GM19193 (cell line): Measurements from ENCODE around the gene TNFAIP8L1.

Source experiments
- POLR2A ChIP-seq: IDR thresholded peaks from 4 replicates; pipeline ENCODE4 v1.6.1; 2011; ENCODE audit not compliant: insufficient read depth, insufficient read length; ENCODE audit errors: extremely low read depth

The TNFAIP8L1 gene

DNA sequence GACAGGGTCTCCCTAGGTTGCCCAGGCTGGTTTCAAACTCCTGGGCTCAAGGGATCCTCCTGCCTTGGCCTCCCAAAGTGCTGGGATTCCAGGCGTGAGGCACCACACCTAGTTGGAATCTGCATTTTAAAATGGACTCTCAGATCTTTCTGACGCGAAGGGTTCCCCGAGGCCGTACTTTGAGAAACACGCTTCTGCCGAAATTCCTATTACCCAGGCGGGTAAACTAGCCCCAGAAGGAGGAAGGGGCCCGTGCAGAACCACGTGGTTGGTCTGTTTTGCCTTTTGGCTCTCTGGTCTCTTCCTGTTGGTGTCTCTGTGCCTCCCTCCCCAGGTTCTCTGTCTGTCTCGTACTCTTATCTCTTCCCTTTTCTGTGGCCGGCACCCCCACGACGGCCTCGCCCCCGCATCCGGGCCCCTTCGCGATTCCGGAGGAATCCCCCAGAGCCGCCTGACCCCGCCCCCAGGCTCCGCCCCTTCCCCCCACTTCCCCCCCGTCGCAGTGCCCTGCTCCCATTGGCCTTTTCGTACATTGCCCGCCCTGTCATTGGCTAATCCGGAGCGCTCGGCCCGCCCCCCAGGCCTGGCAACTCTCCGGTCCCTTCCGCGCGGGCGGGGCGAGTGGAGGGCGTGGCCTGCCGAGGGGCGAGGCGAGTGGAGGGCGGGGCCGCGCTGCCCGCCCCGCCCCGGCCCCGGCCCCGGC, at the start of gene TNFAIP8L1:
TSS of gene TNFAIP8L1 (plus strand) at position 689 of the 703 bp plus-strand sequence. CDS start 12,354 bp downstream, outside the sequence.
- TF ChIP-seq POLR2A: peak; percentile 45

DNA sequence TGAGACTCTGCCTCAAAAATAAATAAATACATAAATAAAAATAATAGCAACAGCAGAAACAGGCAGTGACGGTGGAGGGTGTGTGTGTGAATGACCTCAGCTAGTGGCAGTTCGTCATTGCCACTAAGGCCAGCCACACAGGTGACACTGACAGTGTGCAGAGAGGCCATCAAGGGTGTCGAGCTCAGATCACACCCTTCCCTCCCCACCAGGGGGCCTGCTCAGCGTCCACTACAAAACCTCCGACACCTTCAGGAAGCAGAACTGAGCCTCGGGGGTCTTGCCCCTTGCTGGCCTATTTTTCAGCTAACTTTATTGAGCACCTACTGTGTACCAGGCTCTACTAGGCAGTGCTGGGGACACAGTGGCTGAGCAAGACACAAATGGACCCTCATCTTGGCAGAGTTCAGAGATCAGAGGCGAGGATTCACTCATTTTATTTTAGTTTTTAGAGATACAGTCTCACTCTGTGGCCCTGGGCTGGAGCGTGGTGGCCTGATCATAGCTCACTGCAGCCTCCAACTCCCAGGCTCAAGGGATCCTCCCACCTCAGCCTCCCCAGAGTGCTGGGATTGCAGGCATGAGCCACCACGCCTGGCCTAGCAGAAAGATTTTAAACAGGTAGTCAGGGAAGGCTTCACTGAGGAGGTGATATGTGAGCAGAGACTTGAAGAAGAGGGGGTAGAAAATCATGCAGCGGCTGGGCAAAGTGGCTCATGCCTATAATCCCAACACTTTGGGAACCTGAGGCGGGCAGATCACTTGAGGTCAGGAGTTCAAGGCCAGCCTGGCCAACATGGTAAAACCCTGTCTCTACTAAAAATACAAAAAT, 49.5 kb upstream of the TNFAIP8L1 start:
- TF ChIP-seq POLR2A: no peak

DNA sequence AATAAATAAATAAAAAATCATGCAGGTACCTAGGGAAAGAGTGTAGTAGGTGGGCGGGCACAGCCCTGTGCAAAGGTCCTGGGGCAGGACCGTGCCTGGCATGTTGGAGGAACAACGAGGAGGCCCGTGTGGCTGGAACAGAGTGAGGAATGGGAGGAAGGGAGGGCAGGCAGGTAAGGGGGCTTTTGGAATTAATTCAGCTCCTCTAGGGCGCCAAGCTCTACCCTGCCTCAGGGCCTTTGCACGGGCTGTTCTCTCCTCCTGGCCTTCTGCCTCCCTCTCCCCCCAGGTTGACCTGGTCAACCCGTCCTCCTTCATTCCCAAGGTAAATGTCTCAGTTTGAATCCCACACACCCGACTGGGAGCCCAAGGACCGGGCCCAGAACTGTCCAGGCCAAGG, 48.8 kb upstream of the TNFAIP8L1 start:
- no peak for TF ChIP-seq POLR2A

DNA sequence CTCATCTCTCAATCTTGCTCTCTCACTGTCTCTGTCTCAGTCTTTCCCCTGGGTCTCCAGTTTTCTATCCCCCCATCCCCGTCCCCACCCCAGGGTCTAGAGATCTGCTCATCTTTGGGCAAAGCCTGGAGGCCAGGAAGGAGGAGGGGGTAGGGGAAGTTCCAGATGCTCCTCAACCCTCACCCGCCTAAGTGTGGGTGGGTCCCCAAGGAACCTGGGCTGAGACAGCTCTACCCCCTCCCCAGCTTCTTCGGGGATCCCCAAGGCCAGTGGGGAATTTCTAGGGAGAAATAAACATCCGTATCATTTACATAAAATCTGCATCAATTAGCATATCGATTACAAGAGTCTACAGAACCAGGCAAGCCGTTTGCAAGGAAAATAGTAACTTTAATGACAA, 48.0 kb upstream of the TNFAIP8L1 start:
- no peak for TF ChIP-seq POLR2A

DNA sequence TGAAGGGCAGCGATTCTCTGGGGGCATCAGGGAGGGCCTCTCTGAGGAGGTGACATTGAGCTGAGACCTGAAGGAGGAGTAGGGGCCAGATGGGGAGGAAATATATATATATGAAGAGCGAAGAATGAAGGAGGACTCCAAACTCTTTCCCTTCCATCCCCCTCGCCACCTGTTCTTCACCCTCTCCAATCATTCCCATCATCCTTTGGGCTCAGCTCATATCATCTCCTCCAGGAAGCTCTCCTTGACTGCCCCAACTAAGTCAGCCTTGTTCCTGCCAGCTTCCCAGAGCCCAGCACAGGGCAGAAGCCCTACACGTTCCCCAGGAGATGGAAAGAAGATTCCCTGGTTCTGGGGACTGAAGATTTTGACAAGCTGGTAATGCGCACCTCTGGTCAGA, 46.9 kb upstream of the TNFAIP8L1 start:
- no peak for TF ChIP-seq POLR2A

DNA sequence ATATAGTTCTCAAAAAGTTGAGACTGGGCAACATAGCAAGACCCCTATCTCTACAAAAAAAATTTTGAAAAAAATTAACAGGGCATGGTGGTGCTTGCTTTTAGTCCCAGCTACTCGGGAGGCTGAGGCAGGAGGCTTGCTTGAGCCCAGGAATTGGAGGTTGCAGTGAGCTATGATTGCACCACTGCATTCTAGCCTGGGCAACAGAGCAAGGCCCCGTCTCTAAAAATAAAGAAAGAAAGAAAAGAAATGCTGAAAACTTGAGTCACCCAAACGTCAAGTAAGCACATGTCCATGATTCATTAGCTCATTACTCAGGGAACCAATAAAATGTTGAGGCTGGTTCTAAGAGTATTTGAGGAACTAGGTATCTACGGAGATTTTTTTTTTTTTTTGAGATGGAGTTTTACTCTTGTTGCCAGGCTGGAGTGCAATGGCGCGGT, 45.9 kb upstream of the TNFAIP8L1 start:
- no peak for TF ChIP-seq POLR2A

- no peak for TF ChIP-seq POLR2A
These were observed 45.1 kb upstream of the TNFAIP8L1 start for GRCh38 chr19:4594201-4594600.

- TF ChIP-seq POLR2A: no peak
These were observed 43.0 kb upstream of the TNFAIP8L1 start for GRCh38 chr19:4596033-4596904.

- TF ChIP-seq POLR2A: no peak
These were observed 41.9 kb upstream of the TNFAIP8L1 start for GRCh38 chr19:4597278-4597974.

DNA sequence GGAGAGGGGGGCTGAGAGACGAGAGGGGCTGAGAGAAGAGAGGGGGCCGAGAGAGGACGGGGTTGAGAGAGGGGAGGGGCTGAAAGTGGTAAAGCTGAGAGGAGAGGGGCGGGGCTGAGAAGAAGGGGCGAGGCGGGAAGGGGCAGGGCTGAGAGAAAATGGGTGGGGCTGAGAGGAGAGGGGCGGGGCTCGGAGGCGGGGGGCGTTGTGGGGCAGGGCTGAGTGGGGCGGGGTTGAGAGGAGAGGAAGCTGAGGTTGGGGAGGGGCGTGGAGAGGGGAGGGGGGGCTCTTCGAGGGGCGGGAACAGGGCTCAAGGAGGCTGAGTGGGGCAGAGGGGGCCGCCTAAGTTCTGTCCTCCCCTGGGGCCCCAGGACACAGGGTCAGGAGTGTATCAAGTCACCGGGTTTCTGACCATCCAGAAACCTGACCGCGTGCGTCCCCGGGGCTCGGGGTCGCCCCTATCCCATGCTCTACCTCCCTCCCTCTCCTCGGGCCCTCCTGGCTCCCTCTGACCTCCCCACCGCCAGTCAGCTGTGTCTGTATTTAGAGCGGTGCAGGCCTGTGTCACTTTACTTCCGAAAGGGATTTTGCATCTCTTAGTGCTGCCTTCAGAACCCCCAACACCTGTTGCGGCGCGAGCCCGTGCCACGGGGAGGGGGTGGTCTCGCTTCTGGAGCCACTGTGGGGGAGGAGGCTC, 41.2 kb upstream of the TNFAIP8L1 start:
- TF ChIP-seq POLR2A: no peak

DNA sequence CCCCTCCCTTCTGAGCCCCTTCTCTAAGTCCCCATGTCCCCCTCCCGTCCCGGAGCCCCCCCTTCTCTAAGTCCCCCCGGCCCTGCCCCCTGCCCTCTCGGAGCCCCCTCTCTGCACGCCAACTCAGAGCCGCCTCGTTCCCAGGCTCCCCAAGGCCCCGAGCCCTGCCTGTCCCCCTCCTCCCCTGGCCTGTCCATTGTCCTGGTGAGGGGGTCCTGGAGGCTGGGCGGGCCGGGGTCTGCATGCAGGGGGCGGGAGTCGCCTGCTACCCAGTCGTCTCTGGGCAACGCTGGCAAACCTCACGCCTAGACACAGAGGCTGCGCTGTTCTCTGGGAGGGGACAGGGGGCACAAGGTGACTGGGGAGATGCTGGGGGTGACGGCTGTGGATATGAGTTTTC, 40.6 kb upstream of the TNFAIP8L1 start:
- no peak for TF ChIP-seq POLR2A

DNA sequence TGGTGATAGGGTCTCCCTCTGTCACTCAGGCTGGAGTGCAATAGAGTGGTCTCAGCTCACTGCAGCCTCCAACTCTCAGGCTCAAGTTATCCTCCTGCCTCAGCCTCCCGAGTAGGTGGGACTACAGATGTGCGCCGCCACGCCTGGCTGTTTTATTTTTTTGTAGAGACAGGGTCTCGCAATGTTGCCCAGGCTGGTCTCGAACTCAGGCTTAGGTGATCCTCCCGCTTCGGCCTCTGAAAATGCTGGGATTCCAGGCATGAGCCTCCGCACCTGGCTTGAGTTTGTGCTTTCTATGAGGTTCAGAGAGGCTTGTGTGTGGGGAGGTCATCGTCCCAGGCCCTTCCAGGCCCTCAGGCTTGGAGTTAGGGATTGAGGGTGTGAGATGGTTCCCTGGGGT, 39.2 kb upstream of the TNFAIP8L1 start:
- no peak for TF ChIP-seq POLR2A

DNA sequence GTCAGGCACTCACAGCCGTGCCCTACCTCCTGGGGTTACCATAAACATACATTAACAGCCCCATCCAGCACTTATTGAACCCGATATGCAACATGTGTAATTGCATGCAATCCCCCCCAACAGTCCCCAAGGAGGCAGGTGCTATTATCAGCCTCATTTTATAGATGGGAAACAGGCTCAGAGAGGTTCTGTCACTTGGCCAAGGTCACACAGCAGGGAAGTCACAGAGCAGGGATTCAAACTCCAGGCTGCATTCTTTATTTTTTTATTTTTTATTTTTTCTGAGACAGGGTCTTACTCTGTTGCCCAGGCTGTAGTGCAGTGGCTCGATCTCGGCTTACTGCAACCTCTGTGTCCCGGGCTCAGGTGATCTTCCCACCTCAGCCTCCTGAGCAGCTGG, 38.4 kb upstream of the TNFAIP8L1 start:
- TF ChIP-seq POLR2A: no peak
